GM21717 (cell line): Measurements from ENCODE around the gene CASKIN1.

ENCODE experiments used
- ATAC-seq: cut with Tn5 transposase; IDR thresholded peaks from one replicate; pipeline ENCODE4 v1.9.1; 2021; ENCODE audit warnings: mild to moderate bottlenecking, moderate library complexity; ENCODE audit not compliant: unreplicated experiment

The CASKIN1 gene

GRCh38 chr16:2161911-2162310, 34.5 kb downstream of the CASKIN1 start:
- no peak for ATAC-seq

DNA sequence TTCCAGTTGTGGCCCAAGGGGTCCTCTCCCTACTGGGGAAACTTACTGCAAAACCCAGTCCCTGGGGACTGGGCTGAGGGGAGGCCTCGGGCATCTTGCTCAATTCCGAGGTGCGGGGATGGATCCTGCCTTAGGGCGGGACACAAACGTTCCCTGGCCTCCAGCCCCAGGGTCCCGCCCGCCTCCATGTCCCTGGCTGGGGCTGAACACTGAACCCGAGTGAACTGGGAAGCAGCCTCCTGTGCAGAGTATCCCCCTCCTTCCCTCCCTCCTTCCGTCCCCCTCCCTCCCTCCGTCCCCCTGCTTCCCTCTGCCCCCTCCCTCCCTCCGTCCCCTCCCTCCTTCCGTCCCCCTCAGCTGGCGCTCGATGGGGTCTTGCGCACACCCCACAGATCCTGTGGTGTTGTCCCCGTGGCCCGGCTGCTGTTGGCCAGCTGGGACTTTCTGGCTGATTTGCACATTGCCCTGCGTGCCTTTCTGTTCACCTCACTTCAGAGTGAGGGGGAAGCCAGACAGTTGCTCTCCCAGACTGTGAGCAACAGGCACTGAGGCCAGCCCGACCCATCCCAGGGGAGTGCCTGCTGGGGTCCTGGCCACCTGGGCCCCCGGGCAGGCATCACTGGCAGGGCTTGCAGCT, 35.4 kb downstream of the CASKIN1 start:
- no peak for ATAC-seq

DNA sequence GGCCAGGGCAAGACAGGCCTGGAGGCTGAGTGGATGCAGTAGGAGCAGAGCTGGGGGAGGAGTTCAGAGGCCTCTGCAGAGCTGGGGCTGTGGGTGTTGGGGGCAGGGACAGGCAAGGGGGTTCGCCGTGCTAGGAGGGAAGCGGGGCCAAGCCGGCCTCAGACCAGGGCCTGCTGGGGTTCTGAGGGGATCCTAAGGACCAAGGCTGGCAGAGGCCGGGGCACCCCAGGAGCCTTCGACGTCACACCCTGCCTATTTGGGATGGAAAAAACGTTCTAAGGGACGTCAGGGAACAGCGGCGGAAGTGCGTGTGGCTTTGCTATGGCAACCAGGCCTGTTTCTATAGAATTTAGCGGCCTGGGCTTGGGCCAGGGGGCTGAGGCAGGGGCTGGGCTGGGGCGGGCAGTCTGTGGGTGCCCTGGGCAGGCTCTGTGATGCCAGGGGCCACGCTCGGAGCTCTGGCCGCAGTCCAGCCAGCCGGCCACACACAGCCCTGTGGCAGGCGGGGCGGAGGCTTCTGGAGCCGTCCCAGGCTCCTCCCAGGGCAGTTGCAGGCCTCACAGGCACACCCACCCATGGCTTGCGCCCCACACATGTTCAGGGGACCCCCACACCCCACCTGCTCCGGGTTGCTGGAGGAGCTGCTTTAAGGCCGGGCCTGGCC, 37.1 kb downstream of the CASKIN1 start:
- ATAC-seq = no peak

- ATAC-seq = no peak
Measured at GRCh38 chr16:2158262-2158638, 38.2 kb downstream of the CASKIN1 start.

DNA sequence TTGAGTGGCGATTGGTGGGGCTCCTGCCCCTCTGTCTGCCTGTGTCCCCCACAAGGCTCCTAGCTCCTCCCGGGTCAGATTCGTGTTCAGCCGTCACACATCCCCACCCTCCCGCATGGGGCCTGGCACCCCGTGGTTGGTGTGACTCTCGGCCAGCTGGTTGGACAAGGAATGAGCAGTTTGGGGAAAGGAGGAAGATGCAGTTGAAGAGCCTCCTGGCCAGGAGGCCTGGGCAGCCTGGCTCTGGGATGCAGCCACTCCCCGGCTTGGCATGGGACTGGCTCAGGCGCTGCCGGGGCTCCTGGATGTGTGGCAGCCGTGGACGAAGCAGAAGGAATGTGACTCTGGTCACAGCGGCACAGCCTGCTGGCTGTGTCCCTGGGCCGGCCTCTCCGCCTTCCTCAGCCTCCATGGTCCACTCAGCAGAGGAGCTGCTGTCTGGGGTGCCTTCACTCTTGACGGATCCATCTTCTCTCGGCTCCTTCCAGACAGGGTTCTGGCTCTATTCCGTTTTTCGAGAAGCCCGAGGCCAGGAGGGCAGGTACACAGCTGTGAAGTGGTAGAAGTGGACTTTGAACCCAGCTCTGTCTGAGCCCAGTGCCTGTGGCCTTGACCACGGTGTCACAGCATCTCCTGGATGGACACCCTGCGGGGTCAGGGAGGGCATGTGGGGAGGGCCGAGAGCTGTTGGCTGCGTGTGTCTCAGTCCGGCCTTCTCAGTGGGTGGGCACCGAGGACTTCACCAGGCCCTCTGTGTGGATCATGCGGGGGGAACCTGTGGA, 38.7 kb downstream of the CASKIN1 start:
- no peak for ATAC-seq

DNA sequence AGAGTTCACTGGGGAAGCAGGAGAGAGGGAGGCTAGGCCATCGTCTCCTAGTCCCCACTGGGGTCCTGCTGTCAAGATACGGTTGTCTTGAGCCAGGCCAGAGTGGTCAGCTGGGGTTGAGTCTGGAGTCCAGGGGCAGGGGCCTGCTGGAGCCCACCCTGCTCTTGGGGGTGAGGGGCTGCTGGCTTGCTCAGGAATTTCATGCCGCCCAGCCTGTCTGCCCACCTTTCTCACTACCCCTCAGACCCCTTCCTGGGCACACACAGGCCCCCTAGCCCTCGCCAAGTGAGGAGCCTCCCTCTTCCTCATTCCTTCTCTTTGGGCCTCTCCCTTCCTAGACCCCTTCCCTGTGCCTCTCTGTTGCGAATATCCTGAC, 39.6 kb downstream of the CASKIN1 start:
- no peak for ATAC-seq

GRCh38 chr16:2155977-2156848, 40.2 kb downstream of the CASKIN1 start:
- no peak for ATAC-seq

- peak; percentile 75 for ATAC-seq
Measured at GRCh38 chr16:2155091-2155950, 41.1 kb downstream of the CASKIN1 start, which contains the start of gene TRAF7. TSS of gene TRAF7 (plus strand) at chr16:2155782. CDS start at chr16:2163921, 8,139 bp downstream.

DNA sequence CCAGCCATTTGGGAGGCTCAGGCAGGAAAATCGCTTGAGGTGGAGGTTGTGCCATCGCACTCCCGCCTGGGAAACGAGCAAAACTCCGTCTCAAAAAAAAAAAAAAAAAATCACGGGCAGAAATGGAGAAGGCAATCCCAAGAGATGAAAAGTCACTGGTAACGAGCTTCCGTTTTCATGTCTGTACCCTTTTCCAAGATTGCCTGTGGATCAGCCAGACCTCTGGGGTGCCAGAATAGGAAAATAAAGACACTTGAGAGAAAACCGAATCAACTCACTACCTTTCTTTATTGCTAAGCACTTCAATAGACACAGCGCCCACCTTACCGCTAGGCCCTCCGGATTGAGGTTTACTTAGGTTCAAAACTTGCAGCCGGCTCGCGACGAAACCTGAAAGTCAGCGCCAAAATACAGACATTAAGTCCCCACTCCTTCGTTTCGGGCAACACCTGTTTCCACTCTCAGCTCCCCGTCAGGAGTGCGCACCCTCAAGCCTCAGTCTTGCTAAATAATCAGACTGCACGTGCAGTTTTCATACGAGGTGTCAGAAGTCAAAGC, 41.8 kb downstream of the CASKIN1 start:
- no peak for ATAC-seq

DNA sequence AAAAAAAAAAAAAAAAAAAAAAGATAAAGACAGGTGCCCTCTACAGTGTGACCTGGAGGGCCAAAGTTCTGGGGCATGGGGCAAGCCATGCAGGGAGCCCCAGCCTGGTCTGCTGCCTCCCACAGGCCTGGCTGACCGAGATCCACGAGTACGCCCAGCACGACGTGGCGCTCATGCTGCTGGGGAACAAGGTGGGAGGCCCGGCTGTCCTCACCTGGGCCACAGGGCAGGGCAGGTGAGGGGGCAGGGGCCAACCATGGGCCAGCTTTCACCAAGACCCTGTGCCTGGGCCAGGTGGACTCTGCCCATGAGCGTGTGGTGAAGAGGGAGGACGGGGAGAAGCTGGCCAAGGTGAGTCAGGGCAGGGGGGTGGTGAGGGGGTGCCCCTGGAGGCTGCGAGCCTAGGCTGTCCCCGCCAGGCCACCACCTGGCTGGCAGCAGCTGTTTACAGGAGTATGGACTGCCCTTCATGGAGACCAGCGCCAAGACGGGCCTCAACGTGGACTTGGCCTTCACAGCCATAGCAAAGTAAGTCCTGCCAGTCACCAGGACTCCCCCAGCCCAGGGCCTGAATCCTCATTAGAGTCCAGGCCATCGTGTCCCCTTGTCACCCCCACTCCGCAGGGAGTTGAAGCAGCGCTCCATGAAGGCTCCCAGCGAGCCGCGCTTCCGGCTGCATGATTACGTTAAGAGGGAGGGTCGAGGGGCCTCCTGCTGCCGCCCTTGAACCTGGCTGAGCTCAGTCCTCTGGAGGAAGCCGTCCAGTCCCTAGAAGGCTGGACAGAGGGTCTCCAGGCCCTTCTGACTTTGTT, 43.5 kb downstream of the CASKIN1 start:
- ATAC-seq = no peak

DNA sequence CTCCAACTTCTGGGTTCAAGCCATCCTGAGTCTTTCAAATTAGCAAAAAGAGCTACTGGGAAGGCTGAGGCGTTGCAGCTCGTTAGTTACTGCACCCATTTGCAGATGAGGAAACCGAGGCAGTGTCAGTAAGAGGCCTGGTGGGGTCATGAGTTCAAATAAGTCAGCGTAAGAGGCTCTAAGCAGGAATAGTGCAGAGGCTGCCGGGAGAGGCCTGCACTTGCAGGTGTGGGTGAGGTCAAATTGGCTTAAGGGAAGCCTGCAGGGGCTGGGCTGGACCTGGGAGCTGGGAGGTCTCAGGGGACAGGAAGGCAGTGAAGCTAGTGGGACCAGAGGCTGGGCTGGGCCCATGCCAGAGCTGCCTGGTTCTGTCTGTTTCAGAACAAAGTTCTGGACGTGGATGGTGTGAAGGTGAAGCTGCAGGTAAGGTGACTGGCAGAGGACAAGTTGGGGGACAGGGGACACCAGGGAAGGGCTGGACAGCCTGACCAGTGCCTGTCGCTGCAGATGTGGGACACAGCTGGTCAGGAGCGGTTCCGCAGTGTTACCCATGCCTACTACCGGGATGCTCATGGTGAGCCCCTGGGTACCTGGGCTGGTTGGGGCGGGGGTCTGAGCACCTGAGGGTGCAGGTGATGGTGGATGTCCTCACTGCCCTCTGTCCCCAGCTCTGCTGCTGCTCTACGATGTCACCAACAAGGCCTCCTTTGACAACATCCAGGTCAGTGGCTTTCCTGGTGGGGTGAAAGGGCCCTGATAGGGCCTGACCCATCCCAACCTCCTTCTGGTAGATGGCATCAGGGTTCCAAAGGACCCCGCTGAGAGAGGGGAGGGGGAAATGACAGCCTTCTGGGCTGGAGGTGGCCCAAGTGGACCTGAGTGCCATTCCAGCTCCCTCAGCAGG, 45.0 kb downstream of the CASKIN1 start:
- no peak for ATAC-seq

DNA sequence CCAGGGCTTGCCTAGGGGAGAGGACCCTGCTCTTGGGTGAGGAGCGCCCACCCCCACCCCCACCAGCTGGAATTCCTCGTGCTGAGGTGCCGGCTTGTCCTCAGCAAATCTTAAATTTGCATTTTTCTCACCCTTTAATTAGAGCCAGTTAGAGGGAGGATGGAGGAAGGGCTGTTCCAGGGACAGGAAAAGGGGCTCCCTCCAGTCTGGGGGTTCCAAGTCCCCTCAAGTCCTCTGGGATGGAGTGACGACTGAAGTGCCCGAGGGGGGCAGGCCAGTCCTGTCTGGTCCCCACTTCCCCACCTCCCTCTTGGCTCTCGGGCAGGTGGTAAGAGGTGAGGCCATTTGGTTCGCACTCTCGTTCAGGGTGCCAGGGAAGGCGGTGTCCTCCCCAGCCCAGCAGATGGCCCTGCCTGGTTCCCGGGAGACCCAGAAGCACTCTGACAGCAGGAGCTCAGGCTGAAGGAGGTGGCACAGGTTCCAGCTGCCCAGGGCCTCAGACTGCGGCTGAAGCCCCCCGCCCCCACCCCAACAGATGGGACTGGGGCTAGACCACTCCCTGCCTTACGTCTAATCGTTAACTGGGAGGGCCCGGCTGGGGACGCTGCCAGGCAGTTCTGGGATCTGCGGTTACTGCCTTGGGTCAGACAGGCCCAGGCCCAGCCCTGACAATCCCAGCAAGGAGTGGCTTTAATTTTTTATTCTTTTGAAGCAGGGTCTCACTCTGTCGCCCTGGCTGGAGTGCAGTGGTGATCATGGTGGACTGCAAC, 45.8 kb downstream of the CASKIN1 start:
- ATAC-seq = no peak

DNA sequence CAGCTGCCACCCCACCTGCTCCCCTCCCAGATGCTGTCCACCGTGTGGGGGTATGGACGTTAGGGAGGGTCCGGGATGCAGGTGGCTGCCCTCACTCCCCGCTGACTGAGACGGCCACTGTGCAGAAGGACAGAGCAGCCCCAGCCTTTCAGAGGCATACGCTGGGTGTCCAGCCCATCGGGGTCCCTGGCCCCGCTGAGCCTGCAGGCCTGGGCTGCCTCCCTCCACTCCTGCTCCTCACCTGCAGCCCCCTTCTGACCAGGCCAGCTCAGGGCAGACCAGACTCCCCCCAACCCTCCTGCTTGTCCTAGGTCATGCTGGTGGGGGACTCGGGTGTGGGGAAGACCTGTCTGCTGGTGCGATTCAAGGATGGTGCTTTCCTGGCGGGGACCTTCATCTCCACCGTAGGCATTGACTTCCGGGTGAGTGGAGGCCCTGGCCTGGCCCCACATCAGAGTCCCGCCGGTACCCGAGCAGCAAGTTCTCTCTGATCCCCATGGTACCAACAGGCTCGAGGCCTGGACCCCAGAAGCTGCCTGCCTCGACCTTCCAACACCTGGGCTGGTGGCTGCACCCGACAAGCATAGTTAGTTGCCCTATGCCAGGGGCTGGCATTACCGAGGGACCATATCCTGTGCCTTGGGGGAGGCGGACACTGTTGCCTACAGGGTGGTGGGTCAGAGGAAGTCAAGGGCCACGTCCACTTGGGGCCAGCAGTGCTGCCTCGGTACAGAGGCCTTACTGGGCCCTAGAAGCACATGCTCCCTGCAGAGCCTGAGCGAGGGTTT, 46.6 kb downstream of the CASKIN1 start:
- no peak for ATAC-seq

- no peak for ATAC-seq
Measured at GRCh38 chr16:2148714-2149629, 47.4 kb downstream of the CASKIN1 start.

DNA sequence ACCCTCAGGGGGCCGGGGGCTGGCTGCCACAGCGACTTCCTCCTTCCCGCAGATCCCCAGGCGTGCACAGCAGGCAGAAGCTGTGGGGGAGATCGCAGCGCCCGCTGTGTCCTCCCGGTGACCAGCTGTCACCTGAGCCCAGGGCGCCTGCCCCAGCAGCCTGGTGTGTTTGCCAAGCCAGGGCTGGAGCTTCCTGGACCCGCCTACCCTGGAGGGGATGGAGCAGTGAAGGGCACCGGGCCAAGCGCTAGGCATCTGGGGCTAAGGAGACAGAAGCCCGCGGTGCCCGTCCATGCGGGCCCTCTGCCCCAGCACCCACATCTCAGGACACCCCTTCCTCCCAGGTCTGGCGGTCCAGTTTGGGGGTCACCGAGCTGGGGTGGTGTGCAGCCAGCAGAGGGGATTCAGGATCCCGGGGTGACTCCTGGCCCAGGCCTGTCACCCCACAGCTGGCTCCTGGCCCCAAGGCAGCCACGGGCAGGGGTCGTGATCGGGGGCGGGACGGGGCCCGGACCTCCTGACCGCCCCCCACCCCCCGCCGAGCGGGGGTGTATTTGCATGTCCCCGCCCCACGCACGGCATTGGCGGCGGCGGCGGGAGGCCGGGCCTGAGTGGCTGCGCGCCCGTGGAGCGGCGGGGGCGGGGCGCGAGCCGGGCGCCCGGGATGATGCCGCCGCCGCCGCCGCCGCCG, 48.3 kb downstream of the CASKIN1 start, which contains the start of gene RAB26:
RAB26 (plus strand) TSS at position 645 of the 691 bp plus-strand sequence. CDS start 159 bp downstream, outside the sequence.
- no peak for ATAC-seq
